Measurements from ENCODE around the gene C11orf24.

C11orf24 gene

DNA sequence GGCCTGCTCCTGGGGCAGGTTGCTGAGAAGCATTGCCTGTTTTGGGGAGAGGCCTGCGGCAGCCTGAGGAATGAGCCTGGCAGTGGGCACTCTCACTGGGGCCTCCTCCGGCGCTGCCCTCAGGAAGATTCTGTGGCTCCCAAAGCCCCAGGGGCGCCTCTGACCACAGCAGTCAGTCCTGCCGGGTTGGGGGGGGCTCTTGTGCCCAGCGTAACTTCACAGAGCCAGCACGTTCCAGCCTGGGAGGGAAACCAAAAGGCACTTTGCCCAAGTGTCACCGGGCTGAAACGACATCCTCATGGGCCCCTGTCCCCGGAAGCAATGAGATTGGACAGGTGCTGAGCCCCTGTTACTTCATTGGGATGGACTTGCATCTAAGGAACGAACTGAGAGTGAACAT lies 36.3 kb upstream of the C11orf24 start:
- DNase-seq (ENCODE audit: low read depth): no peak
- no peak overlapping the region for H3K4me3 ChIP-seq (ENCODE audit: low read depth, low read length)
- TF ChIP-seq, protein P1, sequence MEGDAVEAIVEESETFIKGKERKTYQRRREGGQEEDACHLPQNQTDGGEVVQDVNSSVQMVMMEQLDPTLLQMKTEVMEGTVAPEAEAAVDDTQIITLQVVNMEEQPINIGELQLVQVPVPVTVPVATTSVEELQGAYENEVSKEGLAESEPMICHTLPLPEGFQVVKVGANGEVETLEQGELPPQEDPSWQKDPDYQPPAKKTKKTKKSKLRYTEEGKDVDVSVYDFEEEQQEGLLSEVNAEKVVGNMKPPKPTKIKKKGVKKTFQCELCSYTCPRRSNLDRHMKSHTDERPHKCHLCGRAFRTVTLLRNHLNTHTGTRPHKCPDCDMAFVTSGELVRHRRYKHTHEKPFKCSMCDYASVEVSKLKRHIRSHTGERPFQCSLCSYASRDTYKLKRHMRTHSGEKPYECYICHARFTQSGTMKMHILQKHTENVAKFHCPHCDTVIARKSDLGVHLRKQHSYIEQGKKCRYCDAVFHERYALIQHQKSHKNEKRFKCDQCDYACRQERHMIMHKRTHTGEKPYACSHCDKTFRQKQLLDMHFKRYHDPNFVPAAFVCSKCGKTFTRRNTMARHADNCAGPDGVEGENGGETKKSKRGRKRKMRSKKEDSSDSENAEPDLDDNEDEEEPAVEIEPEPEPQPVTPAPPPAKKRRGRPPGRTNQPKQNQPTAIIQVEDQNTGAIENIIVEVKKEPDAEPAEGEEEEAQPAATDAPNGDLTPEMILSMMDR (IDR thresholded peaks at IDR 0.05; ENCODE audit: low read depth, low read length): no peak
- no peak for TF ChIP-seq POLR2A (IDR thresholded peaks at IDR 0.05; ENCODE audit: extremely low read depth, insufficient read length)
- TF ChIP-seq, protein P2, sequence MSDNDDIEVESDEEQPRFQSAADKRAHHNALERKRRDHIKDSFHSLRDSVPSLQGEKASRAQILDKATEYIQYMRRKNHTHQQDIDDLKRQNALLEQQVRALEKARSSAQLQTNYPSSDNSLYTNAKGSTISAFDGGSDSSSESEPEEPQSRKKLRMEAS (IDR thresholded peaks at IDR 0.05; ENCODE audit: low read depth, low read length): no peak
- no peak for TF ChIP-seq MYC (IDR thresholded peaks at IDR 0.05; ENCODE audit: low read depth, low read length)

DNA sequence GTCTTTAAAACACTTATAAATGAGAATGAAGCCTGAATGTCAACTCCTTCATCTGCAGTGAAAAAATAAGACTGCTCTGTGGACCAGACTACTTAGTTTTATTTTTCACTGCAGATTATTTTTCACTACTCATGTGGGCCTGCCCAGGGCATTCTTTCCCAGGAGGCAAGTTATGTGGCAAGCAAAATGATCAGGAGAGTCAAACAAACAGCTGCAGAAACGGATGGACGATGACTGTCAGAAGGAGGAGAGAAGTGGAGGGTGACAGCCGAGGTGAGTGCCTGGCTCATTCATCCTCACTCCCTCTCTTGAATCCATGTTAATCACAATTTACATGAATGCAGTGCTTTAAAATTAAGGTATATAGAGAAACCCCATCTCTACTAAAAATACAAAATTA lies 34.9 kb upstream of the C11orf24 start:
- DNase-seq (ENCODE audit: low read depth): no peak
- no peak overlapping the region for H3K4me3 ChIP-seq (ENCODE audit: low read depth, low read length)
- TF ChIP-seq, protein P1 (IDR thresholded peaks at IDR 0.05; ENCODE audit: low read depth, low read length): no peak
- TF ChIP-seq POLR2A (IDR thresholded peaks at IDR 0.05; ENCODE audit: extremely low read depth, insufficient read length) (no peak), MYC (IDR thresholded peaks at IDR 0.05; ENCODE audit: low read depth, low read length) (no peak)
- TF ChIP-seq, protein P2 (IDR thresholded peaks at IDR 0.05; ENCODE audit: low read depth, low read length): no peak

DNA sequence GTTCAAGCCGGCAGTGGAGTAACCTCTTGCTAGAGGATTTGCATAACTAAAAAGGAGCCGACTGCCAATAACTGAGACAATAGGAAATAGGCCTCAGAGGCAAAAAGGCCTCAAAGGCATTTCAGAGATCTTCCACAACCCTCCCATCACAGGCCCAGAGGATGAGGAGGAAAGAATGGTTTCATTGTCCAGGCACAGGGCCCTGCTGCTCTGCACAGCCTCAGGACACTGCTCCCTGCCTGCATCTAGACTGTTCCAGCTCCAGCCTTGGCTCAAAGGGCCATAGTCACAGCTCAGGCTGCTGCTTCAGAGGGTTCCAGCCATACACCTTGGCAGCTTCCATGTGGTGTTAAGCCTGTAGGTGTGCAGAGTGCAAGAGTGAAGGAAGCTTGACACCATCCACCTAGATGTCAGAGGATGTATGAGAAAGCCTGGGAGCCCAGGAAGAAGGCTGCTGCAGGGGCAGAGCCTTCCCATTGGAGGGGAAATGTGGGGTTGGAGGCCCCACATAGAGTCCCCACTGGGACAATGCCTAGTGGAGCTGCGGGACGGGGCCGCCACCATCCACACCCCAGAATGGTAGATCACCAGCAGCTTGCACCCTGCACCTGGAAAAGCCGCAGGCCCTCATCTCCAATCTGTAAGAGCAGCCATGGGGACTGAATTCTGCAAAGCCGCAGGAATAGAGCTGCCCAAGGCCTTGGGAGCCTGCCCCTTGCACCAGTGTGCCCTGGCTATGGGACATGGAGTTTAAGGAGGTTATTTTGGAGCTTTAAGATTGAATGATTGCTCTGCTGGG lies 32.4 kb upstream of the C11orf24 start:
- H3K4me3 ChIP-seq (ENCODE audit: low read depth, low read length): no peak overlapping the region
- no peak for DNase-seq (ENCODE audit: low read depth)
- TF ChIP-seq POLR2A (IDR thresholded peaks at IDR 0.05; ENCODE audit: extremely low read depth, insufficient read length): no peak
- TF ChIP-seq, protein P1 (IDR thresholded peaks at IDR 0.05; ENCODE audit: low read depth, low read length): no peak
- TF ChIP-seq MYC (IDR thresholded peaks at IDR 0.05; ENCODE audit: low read depth, low read length): no peak
- TF ChIP-seq, protein P2 (IDR thresholded peaks at IDR 0.05; ENCODE audit: low read depth, low read length): no peak

DNA sequence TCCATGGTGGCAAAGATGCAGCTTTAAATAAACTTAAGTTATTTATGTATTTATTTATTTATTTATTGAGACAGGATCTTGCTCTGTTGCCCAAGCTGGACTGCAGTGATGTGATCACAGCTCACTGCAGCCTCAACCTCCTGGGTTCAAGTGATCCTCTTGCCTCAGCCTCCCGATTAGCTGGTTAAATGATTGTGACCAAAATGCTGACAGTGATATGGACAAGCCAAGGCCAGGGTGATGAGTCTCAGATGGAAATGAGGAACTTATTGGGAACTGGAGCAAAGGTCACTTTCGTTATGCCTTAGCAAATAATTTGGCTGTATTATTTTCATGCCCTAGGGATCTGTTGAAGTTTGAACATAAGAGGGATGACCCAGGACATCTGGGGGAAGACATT lies 31.3 kb upstream of the C11orf24 start:
- H3K4me3 ChIP-seq (ENCODE audit: low read depth, low read length): no peak overlapping the region
- DNase-seq (ENCODE audit: low read depth): peak; percentile 46
- TF ChIP-seq, protein P1 (IDR thresholded peaks at IDR 0.05; ENCODE audit: low read depth, low read length): no peak
- TF ChIP-seq, protein P2 (IDR thresholded peaks at IDR 0.05; ENCODE audit: low read depth, low read length): no peak
- TF ChIP-seq MYC (IDR thresholded peaks at IDR 0.05; ENCODE audit: low read depth, low read length) (no peak), POLR2A (IDR thresholded peaks at IDR 0.05; ENCODE audit: extremely low read depth, insufficient read length) (no peak)

DNA sequence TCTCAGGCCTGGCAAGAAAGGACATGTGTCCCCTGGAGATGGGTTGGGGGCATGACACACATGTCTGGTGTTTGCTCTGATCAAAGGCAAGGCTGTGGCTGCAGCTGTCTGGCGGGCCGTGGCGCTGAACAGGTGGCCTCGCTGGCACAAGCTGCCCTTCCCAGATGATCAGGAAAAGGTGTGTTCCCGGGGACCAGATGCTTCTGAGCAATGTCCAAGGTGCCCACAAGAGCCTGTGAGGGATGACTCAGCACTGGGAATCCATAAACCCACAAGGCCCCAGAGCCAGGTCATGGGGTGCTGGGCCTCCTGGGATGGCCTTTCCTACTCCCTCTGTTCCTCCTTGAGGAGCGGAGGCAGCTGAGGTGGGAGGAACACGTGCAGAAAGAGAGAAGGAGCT lies 30.9 kb upstream of the C11orf24 start:
- TF ChIP-seq MYC (IDR thresholded peaks at IDR 0.05; ENCODE audit: low read depth, low read length) (no peak), POLR2A (IDR thresholded peaks at IDR 0.05; ENCODE audit: extremely low read depth, insufficient read length) (no peak)
- TF ChIP-seq, protein P1 (IDR thresholded peaks at IDR 0.05; ENCODE audit: low read depth, low read length): no peak
- TF ChIP-seq, protein P2 (IDR thresholded peaks at IDR 0.05; ENCODE audit: low read depth, low read length): no peak
- H3K4me3 ChIP-seq (ENCODE audit: low read depth, low read length): no peak overlapping the region
- no peak for DNase-seq (ENCODE audit: low read depth)

Data from NB4 (cell line).